Loucy (cell line): ENCODE measurements around the gene SRGAP1.

ENCODE experiments used
- CTCF ChIP-seq: fragments of 200-600 bp; sonication (generic); conservative IDR thresholded peaks from 2 replicates; pipeline ENCODE4 v1.5.1; 2014; ENCODE audit warnings: mild to moderate bottlenecking, antibody characterized with exemption, low read length
- EZH2phosphoT487 ChIP-seq: fragments of 200-600 bp; IDR thresholded peaks from 2 replicates; pipeline ENCODE4 v1.6.1; 2018; ENCODE audit warnings: antibody characterized with exemption, mild to moderate bottlenecking, moderate library complexity, borderline replicate concordance

DNA sequence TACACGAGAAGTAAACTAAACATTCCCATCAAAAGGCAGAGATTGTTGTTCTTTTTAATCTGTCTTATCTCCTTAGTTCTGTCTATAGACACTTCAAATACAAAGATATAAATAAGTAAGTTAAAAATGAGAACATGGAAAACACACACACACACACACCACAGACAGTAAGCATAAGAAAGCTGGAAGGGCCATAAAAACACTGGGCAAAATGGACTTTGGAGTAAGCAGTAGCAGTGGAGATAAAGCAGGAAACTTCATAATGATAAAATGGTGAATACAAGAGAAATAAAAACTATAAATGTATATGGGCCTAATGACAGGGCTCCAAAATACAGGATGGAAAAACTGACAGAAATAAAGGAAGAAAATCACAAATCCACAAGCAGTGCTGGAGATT lies 345.0 kb downstream of the SRGAP1 start:
- no peak for TF ChIP-seq CTCF
- no peak for TF ChIP-seq EZH2phosphoT487
